ENCODE measurements around the gene RSBN1L. TPM values are rescaled to one million over a fixed set of nuclear protein-coding genes. Genes with fewer than 3 reads are reported as not detected.

RSBN1L gene
- polyA plus RNA-seq, 1 donor (not counting 4 experiments of a cell fraction or from before 2014, with no cell fraction given): 9.6 TPM

DNA sequence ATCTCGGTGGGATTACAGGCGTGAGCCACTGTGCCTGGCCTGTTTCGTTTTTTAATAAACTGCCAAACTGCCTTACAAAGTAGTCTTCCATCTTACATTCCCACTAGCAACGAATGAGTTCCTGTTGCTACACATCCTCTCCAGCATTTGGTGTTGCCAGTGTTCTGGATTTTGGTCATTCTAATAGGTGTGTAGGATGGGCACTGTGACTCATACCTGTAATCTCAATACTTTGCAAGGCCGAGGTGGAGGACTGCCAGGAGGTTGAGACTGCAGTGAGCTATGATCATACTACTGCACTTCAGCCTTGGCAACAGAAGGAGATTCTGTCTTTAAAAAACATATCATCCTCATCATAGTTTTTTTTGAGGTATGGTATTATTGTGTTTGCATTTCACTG is 21.4 kb upstream of the RSBN1L start:
- H3K27ac ChIP-seq (ENCODE audit: control insufficient read depth, insufficient read depth, low read length): no peak overlapping the region
- no peaks in the 10 kb centered on the region for H3K79me2 ChIP-seq (ENCODE audit: control insufficient read depth, insufficient read depth, low read length)
- no peak overlapping the region for H3K4me3 ChIP-seq (ENCODE audit: control insufficient read depth in 2 of 3, extremely low read depth in 1 of 3, insufficient read depth in 2 of 3, low read depth in 1 of 3, low read length in 3 of 3)
- H3K36me3 ChIP-seq (ENCODE audit: control insufficient read depth in 2 of 2, extremely low read depth in 1 of 2, insufficient read depth in 2 of 2, low read length in 2 of 2): peaks cover 0 to 3% of the 10 kb centered on the region in 2 experiments
- dilution Hi-C loops (cut with MboI; ENCODE audit: extremely low pct_ligation_motif_present, low sequenced_read_pairs): no loop called here
- FAIRE-seq (peak; percentile 95), DNase-seq (ENCODE audit: low read depth, low spot score) (peak; percentile 70)
- no peaks in the 10 kb centered on the region for H4K20me1 ChIP-seq (ENCODE audit: control insufficient read depth, extremely low read depth, insufficient read depth, low read length)
- no peak for TF ChIP-seq EZH2 (IDR thresholded peaks at IDR 0.05; ENCODE audit: low read length)
- TF ChIP-seq, protein P1, sequence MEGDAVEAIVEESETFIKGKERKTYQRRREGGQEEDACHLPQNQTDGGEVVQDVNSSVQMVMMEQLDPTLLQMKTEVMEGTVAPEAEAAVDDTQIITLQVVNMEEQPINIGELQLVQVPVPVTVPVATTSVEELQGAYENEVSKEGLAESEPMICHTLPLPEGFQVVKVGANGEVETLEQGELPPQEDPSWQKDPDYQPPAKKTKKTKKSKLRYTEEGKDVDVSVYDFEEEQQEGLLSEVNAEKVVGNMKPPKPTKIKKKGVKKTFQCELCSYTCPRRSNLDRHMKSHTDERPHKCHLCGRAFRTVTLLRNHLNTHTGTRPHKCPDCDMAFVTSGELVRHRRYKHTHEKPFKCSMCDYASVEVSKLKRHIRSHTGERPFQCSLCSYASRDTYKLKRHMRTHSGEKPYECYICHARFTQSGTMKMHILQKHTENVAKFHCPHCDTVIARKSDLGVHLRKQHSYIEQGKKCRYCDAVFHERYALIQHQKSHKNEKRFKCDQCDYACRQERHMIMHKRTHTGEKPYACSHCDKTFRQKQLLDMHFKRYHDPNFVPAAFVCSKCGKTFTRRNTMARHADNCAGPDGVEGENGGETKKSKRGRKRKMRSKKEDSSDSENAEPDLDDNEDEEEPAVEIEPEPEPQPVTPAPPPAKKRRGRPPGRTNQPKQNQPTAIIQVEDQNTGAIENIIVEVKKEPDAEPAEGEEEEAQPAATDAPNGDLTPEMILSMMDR (optimal IDR thresholded peaks at IDR 0.05 in 1 of 3, IDR thresholded peaks at IDR 0.05 in 1 of 3, conservative IDR thresholded peaks at IDR 0.05 in 1 of 3; ENCODE audit: extremely low read depth in 1 of 3, insufficient read depth in 2 of 3, low read length in 3 of 3): no peak
- peaks cover 20% of the 10 kb centered on the region for H3K4me1 ChIP-seq (ENCODE audit: control insufficient read depth, extremely low read depth, insufficient read depth, low read length)
- H2AFZ ChIP-seq (ENCODE audit: control insufficient read depth, low read length): no peak overlapping the region
- H3K4me2 ChIP-seq (ENCODE audit: control insufficient read depth, extremely low read depth, insufficient read depth, low read depth, low read length): no peak overlapping the region
- no peaks in the 10 kb centered on the region for H3K9me3 ChIP-seq (ENCODE audit: control insufficient read depth, low read depth, low read length)
- no peak overlapping the region for H3K9ac ChIP-seq (ENCODE audit: control insufficient read depth, extremely low read depth, insufficient read depth, low read length)
- no peaks in the 10 kb centered on the region for H3K9me1 ChIP-seq (ENCODE audit: control insufficient read depth, extremely low read depth, insufficient read depth, low read length)
- no peaks in the 10 kb centered on the region for H3K27me3 ChIP-seq (ENCODE audit: control insufficient read depth, extremely low read depth, insufficient read depth, low read length)

DNA sequence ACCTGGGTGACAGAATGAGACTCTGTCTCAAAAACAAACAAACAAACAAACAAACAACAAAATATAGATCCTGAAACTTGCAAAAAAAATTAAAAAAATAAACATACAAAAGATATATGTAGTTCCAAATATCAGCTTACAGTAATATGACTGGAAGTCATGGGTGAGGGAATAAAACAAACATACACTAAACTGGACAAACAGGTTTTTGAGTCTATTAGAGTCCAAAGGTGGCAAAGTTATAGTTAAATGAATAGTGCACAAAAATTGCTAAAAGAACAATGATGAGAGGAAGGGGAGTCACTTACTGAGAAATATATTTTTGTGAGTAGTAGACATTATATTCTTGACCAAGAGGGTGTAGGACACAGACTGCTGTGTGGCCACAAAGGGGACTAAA is 16.7 kb upstream of the RSBN1L start:
- Histone ChIP-seq H3K4me1 (ENCODE audit: control insufficient read depth, extremely low read depth, insufficient read depth, low read length) (peaks cover 24% of the 10 kb centered on the region), H3K9ac (ENCODE audit: control insufficient read depth, extremely low read depth, insufficient read depth, low read length) (no peak overlapping the region), H3K79me2 (ENCODE audit: control insufficient read depth, insufficient read depth, low read length) (no peaks in the 10 kb centered on the region), H2AFZ (ENCODE audit: control insufficient read depth, low read length) (no peak overlapping the region), H3K9me3 (ENCODE audit: control insufficient read depth, low read depth, low read length) (no peaks in the 10 kb centered on the region), H4K20me1 (ENCODE audit: control insufficient read depth, extremely low read depth, insufficient read depth, low read length) (no peaks in the 10 kb centered on the region), H3K9me1 (ENCODE audit: control insufficient read depth, extremely low read depth, insufficient read depth, low read length) (no peaks in the 10 kb centered on the region), H3K4me2 (ENCODE audit: control insufficient read depth, extremely low read depth, insufficient read depth, low read depth, low read length) (no peak overlapping the region), H3K27ac (ENCODE audit: control insufficient read depth, insufficient read depth, low read length) (no peak overlapping the region), H3K36me3 (ENCODE audit: control insufficient read depth in 2 of 2, extremely low read depth in 1 of 2, insufficient read depth in 2 of 2, low read length in 2 of 2) (peaks cover 5 to 6% of the 10 kb centered on the region in 2 experiments), H3K4me3 (ENCODE audit: control insufficient read depth in 2 of 3, extremely low read depth in 1 of 3, insufficient read depth in 2 of 3, low read depth in 1 of 3, low read length in 3 of 3) (no peak overlapping the region), H3K27me3 (ENCODE audit: control insufficient read depth, extremely low read depth, insufficient read depth, low read length) (no peaks in the 10 kb centered on the region)
- FAIRE-seq: no peak
- dilution Hi-C loops (cut with MboI; ENCODE audit: extremely low pct_ligation_motif_present, low sequenced_read_pairs): no loop called here
- no peak for DNase-seq (ENCODE audit: low read depth, low spot score)
- no peak for TF ChIP-seq EZH2 (IDR thresholded peaks at IDR 0.05; ENCODE audit: low read length)
- TF ChIP-seq, protein P1 (optimal IDR thresholded peaks at IDR 0.05 in 1 of 3, IDR thresholded peaks at IDR 0.05 in 1 of 3, conservative IDR thresholded peaks at IDR 0.05 in 1 of 3; ENCODE audit: extremely low read depth in 1 of 3, insufficient read depth in 2 of 3, low read length in 3 of 3): no peak

Measured in keratinocyte (primary cell).